Measurements from ENCODE around the gene PCBD1.

The PCBD1 gene

GRCh38 chr10:70917635-70918034, 29.3 kb upstream of the PCBD1 start:
- no peak for DNase-seq (ENCODE audit: low read depth in 2 of 2)

- DNase-seq (ENCODE audit: low read depth in 2 of 2): no peak
These were observed 28.9 kb upstream of the PCBD1 start for GRCh38 chr10:70917226-70917625.

GRCh38 chr10:70916241-70916640, 27.9 kb upstream of the PCBD1 start:
- DNase-seq (ENCODE audit: low read depth in 2 of 2): no peak

GRCh38 chr10:70915806-70916205, 27.4 kb upstream of the PCBD1 start:
- no peak for DNase-seq (ENCODE audit: low read depth in 2 of 2)

- no peak for DNase-seq (ENCODE audit: low read depth in 2 of 2)
These were observed 26.8 kb upstream of the PCBD1 start for GRCh38 chr10:70915206-70915605.

GRCh38 chr10:70914316-70914864, 26.0 kb upstream of the PCBD1 start:
- no peak for DNase-seq (ENCODE audit: low read depth in 2 of 2)

GRCh38 chr10:70913893-70914240, 25.5 kb upstream of the PCBD1 start:
- DNase-seq (ENCODE audit: low read depth in 2 of 2): no peak

GRCh38 chr10:70913191-70913892, 25.0 kb upstream of the PCBD1 start:
- DNase-seq (ENCODE audit: low read depth in 2 of 2): no peak

GRCh38 chr10:70912556-70912955, 24.2 kb upstream of the PCBD1 start:
- no peak for DNase-seq (ENCODE audit: low read depth in 2 of 2)

GRCh38 chr10:70911386-70911785, 23.0 kb upstream of the PCBD1 start:
- no peak for DNase-seq (ENCODE audit: low read depth in 2 of 2)

- DNase-seq (ENCODE audit: low read depth in 2 of 2): no peak
These were observed 22.3 kb upstream of the PCBD1 start for GRCh38 chr10:70910486-70911341.

- no peak for DNase-seq (ENCODE audit: low read depth in 2 of 2)
These were observed 21.1 kb upstream of the PCBD1 start for GRCh38 chr10:70909326-70909935.

GRCh38 chr10:70908406-70909296, 20.3 kb upstream of the PCBD1 start:
- no peak for DNase-seq (ENCODE audit: low read depth in 2 of 2)

GRCh38 chr10:70907637-70908405, 19.5 kb upstream of the PCBD1 start:
- no peak for DNase-seq (ENCODE audit: low read depth in 2 of 2)

GRCh38 chr10:70906953-70907636, 18.7 kb upstream of the PCBD1 start:
- no peak for DNase-seq (ENCODE audit: low read depth in 2 of 2)

- DNase-seq (ENCODE audit: low read depth in 2 of 2): no peak
These were observed 17.8 kb upstream of the PCBD1 start for GRCh38 chr10:70906031-70906783.

- DNase-seq (ENCODE audit: low read depth in 2 of 2): no peak
These were observed 17.0 kb upstream of the PCBD1 start for GRCh38 chr10:70905071-70906021.

- peak in 1 of 2 donors; percentile 19 for DNase-seq (ENCODE audit: low read depth in 2 of 2)
These were observed 15.0 kb upstream of the PCBD1 start for GRCh38 chr10:70903262-70903921.
